Measurements from ENCODE around the gene ZIM2. TPM values are rescaled to one million over a fixed set of nuclear protein-coding genes. Genes with fewer than 3 reads are reported as not detected.

Gene ZIM2
- not detected for total RNA-seq

GRCh38 chr19:56840451-56841192 lies at the start of gene ZIM2, which contains the start of gene PEG3:
ZIM2 (minus strand) TSS chr19:56840726; CDS start chr19:56824277, 16,449 bp downstream.
PEG3 (minus strand) TSS chr19:56840726; CDS start chr19:56824655, 16,071 bp downstream.
- no peak within 1 kb of the TSS for H3K27ac ChIP-seq
- TF ChIP-seq CTCF (IDR thresholded peaks at IDR 0.05): no peak
- DNase-seq: peak; percentile 26
- no peaks in the 10 kb centered on the region for H3K36me3 ChIP-seq
- no peaks in the 10 kb centered on the region for H3K27me3 ChIP-seq
- intact Hi-C loops (cut with DNase I): no loop called here
- no peaks in the 10 kb centered on the region for H3K4me1 ChIP-seq
- no peaks in the 10 kb centered on the region for H3K9me3 ChIP-seq
- peak within 1 kb of the TSS; percentile 17 for H3K4me3 ChIP-seq
- H3K9ac ChIP-seq (ENCODE audit: low read depth in 2 of 2, low read length in 2 of 2): no peak within 1 kb of the TSS

- Histone ChIP-seq H3K27me3 (no peaks in the 10 kb centered on the region), H3K4me3 (no peak overlapping the region), H3K4me1 (no peaks in the 10 kb centered on the region), H3K36me3 (no peaks in the 10 kb centered on the region), H3K27ac (no peak overlapping the region), H3K9ac (ENCODE audit: low read depth in 2 of 2, low read length in 2 of 2) (no peak overlapping the region), H3K9me3 (no peaks in the 10 kb centered on the region)
- no peak for DNase-seq
- intact Hi-C loops (cut with DNase I): no loop called here
- no peak for TF ChIP-seq CTCF (IDR thresholded peaks at IDR 0.05)
Observed at GRCh38 chr19:56885173-56885985, 44.9 kb upstream of the ZIM2 start.

GRCh38 chr19:56884441-56884840 lies 43.9 kb upstream of the ZIM2 start:
- Histone ChIP-seq H3K36me3 (no peaks in the 10 kb centered on the region), H3K4me1 (no peaks in the 10 kb centered on the region), H3K9ac (ENCODE audit: low read depth in 2 of 2, low read length in 2 of 2) (no peak overlapping the region), H3K9me3 (no peaks in the 10 kb centered on the region), H3K4me3 (no peak overlapping the region), H3K27ac (no peak overlapping the region), H3K27me3 (no peaks in the 10 kb centered on the region)
- no peak for TF ChIP-seq CTCF (IDR thresholded peaks at IDR 0.05)
- DNase-seq: no peak
- intact Hi-C loops (cut with DNase I): no loop called here

DNA sequence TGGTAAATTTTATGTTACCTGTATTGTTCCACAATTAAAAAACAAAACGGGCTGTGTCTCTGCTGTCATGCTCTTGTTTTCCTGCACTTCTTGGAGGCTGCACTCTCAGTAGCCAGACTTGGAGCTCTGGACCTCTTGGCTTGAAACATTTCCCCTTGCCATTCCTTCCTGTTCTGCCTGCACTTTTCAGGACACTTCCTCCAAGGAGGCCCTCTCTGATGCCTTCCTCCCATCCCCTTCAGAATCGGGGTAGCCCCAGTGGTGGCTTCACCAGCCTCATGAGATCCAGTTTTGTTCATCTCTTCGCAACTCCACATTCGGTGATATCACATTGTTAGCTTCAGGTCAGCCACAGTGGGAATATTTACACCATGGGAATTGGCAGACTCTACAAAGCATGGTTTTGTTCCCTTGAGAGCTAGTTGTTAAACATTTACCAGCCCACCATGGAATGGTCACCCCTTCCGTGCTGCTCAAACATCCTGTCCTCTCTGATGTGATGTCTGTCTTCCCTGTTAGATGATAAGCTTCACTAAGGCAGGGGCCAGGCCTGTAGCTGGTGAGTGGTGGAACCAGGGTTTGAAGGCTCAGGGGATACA lies 40.2 kb upstream of the ZIM2 start:
- H3K4me3 ChIP-seq: no peak overlapping the region
- intact Hi-C loops (cut with DNase I): no loop called here
- no peak overlapping the region for H3K27ac ChIP-seq
- no peaks in the 10 kb centered on the region for H3K4me1 ChIP-seq
- TF ChIP-seq CTCF (IDR thresholded peaks at IDR 0.05): no peak
- H3K36me3 ChIP-seq: no peaks in the 10 kb centered on the region
- no peak overlapping the region for H3K9ac ChIP-seq (ENCODE audit: low read depth in 2 of 2, low read length in 2 of 2)
- DNase-seq: no peak
- no peaks in the 10 kb centered on the region for H3K9me3 ChIP-seq
- no peaks in the 10 kb centered on the region for H3K27me3 ChIP-seq

GRCh38 chr19:56877069-56877715 lies 36.7 kb upstream of the ZIM2 start:
- intact Hi-C loops (cut with DNase I): no loop called here
- H3K9me3 ChIP-seq: no peaks in the 10 kb centered on the region
- no peak overlapping the region for H3K4me3 ChIP-seq
- H3K27ac ChIP-seq: no peak overlapping the region
- H3K27me3 ChIP-seq: no peaks in the 10 kb centered on the region
- no peaks in the 10 kb centered on the region for H3K36me3 ChIP-seq
- H3K9ac ChIP-seq (ENCODE audit: low read depth in 2 of 2, low read length in 2 of 2): no peak overlapping the region
- no peak for TF ChIP-seq CTCF (IDR thresholded peaks at IDR 0.05)
- no peak for DNase-seq
- H3K4me1 ChIP-seq: no peaks in the 10 kb centered on the region

Data from colonic mucosa (tissue), 4 donors.